ENCODE data around the gene CTSD.

Gene CTSD

GRCh38 chr11:1729692-1730011, 34.1 kb downstream of the CTSD start:
- DNase-seq (ENCODE audit: low read depth in 2 of 2): no peak

- DNase-seq (ENCODE audit: low read depth in 2 of 2): no peak
These were observed 34.6 kb downstream of the CTSD start for GRCh38 chr11:1728931-1729691.

GRCh38 chr11:1728301-1728700, 35.4 kb downstream of the CTSD start:
- no peak for DNase-seq (ENCODE audit: low read depth in 2 of 2)

GRCh38 chr11:1727861-1728260, 35.9 kb downstream of the CTSD start:
- DNase-seq (ENCODE audit: low read depth in 2 of 2): no peak

- no peak for DNase-seq (ENCODE audit: low read depth in 2 of 2)
These were observed 36.5 kb downstream of the CTSD start for GRCh38 chr11:1727096-1727690.

GRCh38 chr11:1719781-1720180, 43.9 kb downstream of the CTSD start:
- no peak for DNase-seq (ENCODE audit: low read depth in 2 of 2)

- no peak for DNase-seq (ENCODE audit: low read depth in 2 of 2)
These were observed 45.4 kb downstream of the CTSD start for GRCh38 chr11:1718326-1718725.

GRCh38 chr11:1717745-1718144, 46.0 kb downstream of the CTSD start:
- DNase-seq (ENCODE audit: low read depth in 2 of 2): no peak

GRCh38 chr11:1714908-1715885, 48.5 kb downstream of the CTSD start:
- DNase-seq (ENCODE audit: low read depth in 2 of 2): no peak

- DNase-seq (ENCODE audit: low read depth in 2 of 2): no peak
These were observed 55.0 kb downstream of the CTSD start for GRCh38 chr11:1708716-1709115.

GRCh38 chr11:1707751-1708150, 56.0 kb downstream of the CTSD start:
- DNase-seq (ENCODE audit: low read depth in 2 of 2): no peak

- no peak for DNase-seq (ENCODE audit: low read depth in 2 of 2)
These were observed 56.9 kb downstream of the CTSD start for GRCh38 chr11:1706634-1707400.

GRCh38 chr11:1705126-1706052, 58.3 kb downstream of the CTSD start:
- no peak for DNase-seq (ENCODE audit: low read depth in 2 of 2)

GRCh38 chr11:1703146-1703545, 60.6 kb downstream of the CTSD start:
- DNase-seq (ENCODE audit: low read depth in 2 of 2): no peak
